ENCODE measurements around the gene COL4A4.

The COL4A4 gene

DNA sequence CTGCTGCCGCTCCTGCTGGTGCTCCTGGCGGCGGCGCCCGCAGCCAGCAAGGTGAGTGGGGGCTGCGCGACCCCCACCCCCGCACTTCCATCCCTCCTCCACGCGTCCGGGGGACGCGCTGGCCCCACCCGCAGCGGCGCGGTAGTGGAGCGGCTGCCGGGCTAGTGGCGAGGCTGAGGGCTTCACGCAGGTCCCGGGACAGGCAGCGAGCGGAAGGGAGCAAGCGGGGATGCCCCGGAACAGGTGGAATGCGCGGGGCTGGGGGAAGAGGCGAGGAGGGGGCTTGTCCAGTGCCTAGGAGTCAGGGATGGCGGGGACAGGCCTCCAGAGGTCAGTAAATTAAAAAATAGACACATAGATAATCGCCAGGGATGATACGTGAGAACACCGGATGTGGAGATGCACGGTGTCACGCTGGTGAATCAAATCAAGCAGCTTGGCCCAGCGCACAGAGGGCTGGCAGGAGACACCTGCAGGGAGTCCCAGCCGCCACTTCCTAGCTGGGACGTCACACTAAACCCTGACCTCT lies 822 bp upstream of the COL4A4 start:
- H3K4me2 ChIP-seq = peak overlapping the region; percentile 90
- H3K36me3 ChIP-seq = no peaks in the 10 kb centered on the region
- H3K27ac ChIP-seq = no peak overlapping the region
- peak overlapping the region; percentile 64 for H3K4me3 ChIP-seq
- H3K9ac ChIP-seq = no peak overlapping the region
- peaks cover 12% of the 10 kb centered on the region for H3K9me3 ChIP-seq
- H3K4me1 ChIP-seq = peaks cover 8% of the 10 kb centered on the region
- no peaks in the 10 kb centered on the region for H4K20me1 ChIP-seq
- no peak for TF ChIP-seq Cebpa-rat (IDR thresholded peaks at IDR 0.05)
- H3K27me3 ChIP-seq = peaks cover 26% of the 10 kb centered on the region

DNA sequence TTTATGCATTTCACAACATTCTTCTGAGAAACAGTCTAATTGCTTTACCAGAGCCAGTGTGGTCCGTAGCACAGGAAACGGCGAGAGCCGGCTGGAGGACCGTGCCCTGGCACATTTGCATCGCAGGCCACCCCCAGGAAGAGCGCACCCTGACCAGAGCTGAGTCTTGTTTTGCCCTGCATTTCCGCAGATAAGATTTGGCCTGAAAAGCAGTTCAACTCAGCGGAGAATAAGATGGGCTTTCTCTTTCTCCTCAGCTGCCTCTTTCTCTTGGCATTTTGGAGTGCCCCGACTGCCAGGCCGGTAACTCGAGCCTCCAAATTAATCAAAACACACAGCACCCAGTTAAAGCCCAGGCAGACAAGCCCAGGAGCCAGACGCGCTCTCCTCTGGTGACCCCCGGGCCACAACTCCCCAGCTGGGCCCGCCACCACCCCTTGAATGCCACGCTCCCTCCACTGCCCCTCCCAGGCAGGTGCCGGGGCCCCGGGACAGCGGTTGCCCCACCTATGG lies 464 bp downstream of the COL4A4 start:
- peaks cover 12% of the 10 kb centered on the region for H3K9me3 ChIP-seq
- H3K4me3 ChIP-seq = peak overlapping the region; percentile 64
- H3K4me2 ChIP-seq = peak overlapping the region; percentile 90
- H3K9ac ChIP-seq = no peak overlapping the region
- no peaks in the 10 kb centered on the region for H4K20me1 ChIP-seq
- H3K36me3 ChIP-seq = no peaks in the 10 kb centered on the region
- no peak overlapping the region for H3K27ac ChIP-seq
- peaks cover 26% of the 10 kb centered on the region for H3K27me3 ChIP-seq
- peaks cover 8% of the 10 kb centered on the region for H3K4me1 ChIP-seq
- TF ChIP-seq Cebpa-rat (IDR thresholded peaks at IDR 0.05) = no peak

DNA sequence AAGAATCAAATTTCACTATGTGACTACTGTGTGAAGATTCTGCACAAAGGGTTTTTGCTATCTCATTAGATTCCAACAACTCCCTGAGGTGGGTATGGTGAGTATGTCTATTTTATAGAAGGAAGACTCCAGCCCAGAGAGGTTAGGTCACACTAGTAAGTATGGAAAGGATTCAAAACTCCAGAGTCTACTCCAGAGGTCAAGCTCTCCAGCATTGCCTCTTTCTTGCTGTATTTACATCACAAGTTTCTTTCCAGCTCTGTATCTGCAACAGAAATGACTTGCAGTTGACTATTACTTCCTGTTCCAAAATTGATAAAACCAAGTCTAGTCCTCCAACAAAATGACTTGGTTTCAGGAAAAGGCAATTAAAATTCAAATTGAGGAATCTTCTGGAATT lies 2.1 kb downstream of the COL4A4 start:
- Histone ChIP-seq H3K9me3 (peaks cover 12% of the 10 kb centered on the region), H3K36me3 (no peaks in the 10 kb centered on the region), H3K9ac (no peak overlapping the region), H4K20me1 (no peaks in the 10 kb centered on the region), H3K27me3 (peaks cover 26% of the 10 kb centered on the region), H3K27ac (no peak overlapping the region), H3K4me2 (no peak overlapping the region), H3K4me1 (peaks cover 8% of the 10 kb centered on the region), H3K4me3 (no peak overlapping the region)
- no peak for TF ChIP-seq Cebpa-rat (IDR thresholded peaks at IDR 0.05)

DNA sequence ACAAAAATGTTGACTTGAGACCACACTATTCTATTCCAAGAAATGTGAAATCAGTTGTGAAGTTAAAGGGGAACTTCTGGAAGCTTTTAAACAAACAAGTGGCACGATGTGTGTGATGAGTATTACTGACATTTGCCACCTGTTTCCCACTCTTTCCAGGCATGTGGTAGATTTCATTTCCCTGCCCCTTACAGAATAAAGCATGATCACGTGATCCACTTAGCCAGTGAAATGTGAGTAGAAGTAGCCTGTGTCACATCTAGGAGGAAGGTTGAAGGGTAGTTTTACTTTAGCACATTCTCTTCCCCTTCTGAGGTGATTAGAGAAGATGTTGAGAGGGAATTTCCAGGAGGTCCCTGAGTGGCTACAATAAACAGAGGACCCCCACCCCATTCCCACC lies 3.8 kb downstream of the COL4A4 start:
- Histone ChIP-seq H3K36me3 (no peaks in the 10 kb centered on the region), H3K27ac (no peak overlapping the region), H3K4me3 (no peak overlapping the region), H3K4me2 (no peak overlapping the region), H3K4me1 (peaks cover 7% of the 10 kb centered on the region), H3K27me3 (peaks cover 26% of the 10 kb centered on the region), H4K20me1 (no peaks in the 10 kb centered on the region), H3K9me3 (peaks cover 12% of the 10 kb centered on the region), H3K9ac (no peak overlapping the region)
- TF ChIP-seq Cebpa-rat (IDR thresholded peaks at IDR 0.05) = no peak

DNA sequence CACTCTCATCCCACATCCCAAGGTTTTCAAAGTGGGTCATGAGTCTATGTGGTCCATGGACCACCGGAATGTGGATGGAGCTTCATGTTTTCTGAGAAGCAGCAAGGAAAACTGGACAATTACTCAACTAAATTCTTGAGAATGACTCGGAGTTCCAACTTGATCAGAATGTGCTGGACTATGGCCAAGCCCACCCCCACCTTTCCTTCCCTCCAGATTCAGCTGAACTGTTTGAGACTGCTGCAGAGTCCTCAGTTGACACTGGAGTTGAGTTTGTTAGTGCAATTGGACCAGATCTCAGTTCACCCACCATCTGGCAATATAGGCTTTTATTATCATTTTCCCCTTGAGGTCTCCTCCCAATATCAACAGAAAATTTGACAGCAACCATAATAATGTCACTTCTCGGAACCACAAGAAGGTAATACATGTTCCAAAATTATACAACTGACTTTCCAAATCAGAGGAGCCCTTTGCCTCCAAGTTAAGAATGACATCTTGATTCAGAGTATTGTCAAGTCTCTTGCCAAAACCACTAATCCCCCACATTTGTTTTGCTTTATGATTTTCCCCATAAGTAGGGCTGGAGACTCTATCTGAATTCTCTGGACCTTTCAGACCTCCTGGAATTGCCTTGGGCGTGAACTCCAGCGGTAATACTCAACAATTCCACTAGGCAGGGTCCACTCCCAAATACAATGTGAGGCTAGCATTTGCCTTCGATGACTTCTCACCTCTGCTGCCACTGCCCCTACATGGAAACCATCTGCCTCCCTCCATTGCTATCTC lies 8.8 kb downstream of the COL4A4 start:
- H4K20me1 ChIP-seq = no peaks in the 10 kb centered on the region

DNA sequence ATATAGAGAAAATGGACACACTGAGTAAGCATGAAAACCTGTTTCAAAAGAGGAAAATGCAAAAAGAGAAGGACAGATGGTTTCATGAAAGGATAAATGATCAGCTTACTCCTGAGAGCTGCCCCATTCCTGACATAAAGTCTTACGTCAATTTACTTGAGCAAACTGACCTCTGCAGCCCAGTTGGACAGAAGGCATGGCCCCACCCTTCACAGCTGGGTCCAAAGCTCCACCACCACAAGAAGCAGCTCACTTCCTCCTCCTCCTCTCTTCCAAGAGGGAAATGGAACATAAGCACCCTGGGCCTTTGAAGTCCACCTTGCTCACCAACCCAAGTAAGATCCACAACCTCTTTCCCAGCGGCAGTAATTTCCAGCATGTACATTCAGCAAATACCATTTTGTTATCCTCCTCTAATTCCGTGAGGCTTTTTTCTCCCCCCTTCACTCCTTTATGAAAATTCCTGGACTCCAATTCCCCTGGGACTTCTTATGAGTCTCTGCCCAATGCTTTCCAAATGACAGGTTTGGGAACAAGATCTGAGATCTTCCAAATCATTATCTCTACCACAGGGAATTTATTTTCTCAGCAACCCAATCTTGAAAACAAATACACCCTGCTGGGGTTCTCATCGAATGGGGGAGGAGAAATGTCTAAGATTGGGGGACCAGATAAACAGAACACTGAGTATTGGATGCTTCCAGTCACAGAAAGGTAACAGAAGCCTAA lies 10.1 kb downstream of the COL4A4 start:
- TF ChIP-seq Cebpa-rat (IDR thresholded peaks at IDR 0.05) = no peak
- Histone ChIP-seq H3K4me2 (no peak overlapping the region), H3K4me1 (no peaks in the 10 kb centered on the region), H3K36me3 (no peaks in the 10 kb centered on the region), H3K27ac (no peak overlapping the region), H3K27me3 (no peaks in the 10 kb centered on the region), H3K4me3 (no peak overlapping the region), H3K9ac (no peak overlapping the region), H4K20me1 (no peaks in the 10 kb centered on the region), H3K9me3 (no peaks in the 10 kb centered on the region)

More for the DNA sequence above, 8.8 kb downstream of the COL4A4 start:
- H3K9ac ChIP-seq = no peak overlapping the region
- TF ChIP-seq Cebpa-rat (IDR thresholded peaks at IDR 0.05) = no peak
- no peak overlapping the region for H3K4me3 ChIP-seq
- H3K4me1 ChIP-seq = no peaks in the 10 kb centered on the region
- H3K4me2 ChIP-seq = no peak overlapping the region
- H3K27ac ChIP-seq = no peak overlapping the region
- H3K36me3 ChIP-seq = no peaks in the 10 kb centered on the region
- H3K27me3 ChIP-seq = no peaks in the 10 kb centered on the region
- no peaks in the 10 kb centered on the region for H3K9me3 ChIP-seq

DNA sequence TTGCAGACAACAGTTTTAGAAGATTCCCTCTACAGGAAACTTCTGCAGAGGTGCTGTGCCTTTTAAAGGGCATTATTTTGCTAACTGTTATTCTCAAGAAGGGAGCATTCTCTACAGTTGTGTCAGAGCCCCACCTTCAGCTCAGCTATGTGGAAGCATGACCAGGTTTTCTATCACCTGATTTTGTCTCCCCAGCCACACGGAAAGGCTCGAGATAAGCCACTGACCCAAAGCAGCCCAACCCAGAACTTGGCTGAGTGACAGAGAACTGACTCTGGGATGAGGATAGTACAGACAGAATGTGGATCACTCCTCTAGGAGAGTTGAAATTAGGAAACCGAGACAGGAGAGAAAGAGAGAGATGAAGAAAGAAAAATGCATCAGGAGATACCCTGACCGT lies 10.7 kb downstream of the COL4A4 start:
- TF ChIP-seq Cebpa-rat (IDR thresholded peaks at IDR 0.05) = no peak
- Histone ChIP-seq H4K20me1 (no peaks in the 10 kb centered on the region), H3K4me1 (no peaks in the 10 kb centered on the region), H3K4me2 (no peak overlapping the region), H3K4me3 (no peak overlapping the region), H3K27me3 (no peaks in the 10 kb centered on the region), H3K27ac (no peak overlapping the region), H3K9me3 (peaks cover 3% of the 10 kb centered on the region; the same call in 1 of the 2 replicates), H3K36me3 (no peaks in the 10 kb centered on the region), H3K9ac (no peak overlapping the region)

DNA sequence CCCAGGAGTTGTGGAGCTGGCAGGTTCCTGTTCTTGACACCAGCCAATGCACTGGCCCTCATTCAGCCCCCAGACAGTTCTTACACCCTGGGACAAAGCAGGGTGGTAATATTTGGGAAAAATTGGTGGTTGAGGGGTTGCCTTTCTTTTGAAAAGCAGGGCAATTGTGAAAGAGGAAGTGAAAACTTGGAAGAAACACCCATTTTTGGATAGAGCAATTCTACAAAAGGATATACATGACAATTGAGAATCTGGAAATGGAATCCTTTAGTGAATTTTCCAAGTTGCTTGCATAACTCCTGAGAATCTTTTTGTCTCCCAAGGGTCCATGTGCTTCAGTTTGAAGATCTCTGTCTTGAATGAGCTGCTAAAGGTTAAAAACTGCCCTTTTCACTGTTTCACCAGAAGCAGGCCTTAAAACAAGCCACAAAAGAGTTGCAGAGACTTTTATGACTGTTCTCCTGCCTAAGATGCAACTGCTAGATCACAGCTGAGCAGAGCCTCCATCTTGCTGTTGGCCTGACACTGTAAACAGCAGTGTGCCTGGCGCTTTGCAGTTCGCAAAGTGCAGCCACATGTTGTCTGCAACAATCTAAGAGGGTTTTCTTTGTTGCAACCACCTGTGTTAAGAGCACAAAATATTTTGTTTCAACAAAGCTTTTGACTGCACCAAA lies 11.8 kb downstream of the COL4A4 start:
- H3K4me2 ChIP-seq = no peak overlapping the region
- no peaks in the 10 kb centered on the region for H3K4me1 ChIP-seq
- H3K4me3 ChIP-seq = no peak overlapping the region
- H3K9ac ChIP-seq = no peak overlapping the region
- no peaks in the 10 kb centered on the region for H4K20me1 ChIP-seq
- no peaks in the 10 kb centered on the region for H3K27me3 ChIP-seq
- no peak overlapping the region for H3K27ac ChIP-seq
- no peaks in the 10 kb centered on the region for H3K36me3 ChIP-seq
- H3K9me3 ChIP-seq = peaks cover 7% of the 10 kb centered on the region
- no peak for TF ChIP-seq Cebpa-rat (IDR thresholded peaks at IDR 0.05)

DNA sequence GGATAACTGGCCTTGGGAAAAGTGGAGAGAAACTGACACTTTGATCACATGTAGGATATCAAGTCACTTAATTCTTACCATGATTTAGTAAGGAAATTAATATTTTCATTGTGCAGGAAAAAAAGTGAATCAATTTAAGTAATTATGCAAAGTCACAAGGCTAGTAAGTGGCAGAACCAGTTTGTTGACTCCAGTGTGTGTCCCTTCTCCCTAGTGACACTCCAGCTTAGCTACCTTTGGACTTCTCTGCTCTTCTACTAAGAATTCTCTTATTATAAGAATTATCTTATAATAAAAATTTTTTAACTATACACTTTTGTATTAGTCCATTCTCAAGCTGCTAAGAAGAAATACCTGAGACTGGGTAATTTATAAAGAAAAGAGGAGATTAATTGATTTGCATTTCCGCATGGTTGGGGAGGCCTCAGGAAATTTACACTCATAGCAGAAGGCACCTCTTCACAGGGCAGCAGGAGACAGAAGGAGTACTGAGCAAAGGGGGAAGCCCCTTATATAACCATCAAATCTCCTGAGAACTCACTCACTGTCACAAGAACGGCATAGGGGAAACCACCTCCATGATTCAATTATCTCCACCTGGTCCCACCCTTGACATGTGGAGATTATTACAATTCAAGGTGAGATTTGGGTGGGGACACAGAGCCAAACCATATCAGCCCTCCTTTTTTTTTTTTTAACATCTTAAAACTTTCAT lies 13.6 kb downstream of the COL4A4 start:
- Histone ChIP-seq H3K9ac (no peak overlapping the region), H3K27ac (no peak overlapping the region), H4K20me1 (no peaks in the 10 kb centered on the region), H3K4me2 (no peak overlapping the region), H3K9me3 (peaks cover 7% of the 10 kb centered on the region), H3K36me3 (no peaks in the 10 kb centered on the region), H3K4me1 (no peaks in the 10 kb centered on the region), H3K27me3 (no peaks in the 10 kb centered on the region), H3K4me3 (no peak overlapping the region)
- TF ChIP-seq Cebpa-rat (IDR thresholded peaks at IDR 0.05) = no peak

Data from BLaER1 (cell line).